Measurements from ENCODE around the gene LGR5. TPM values are rescaled to one million over a fixed set of nuclear protein-coding genes. Genes with fewer than 3 reads are reported as not detected.

LGR5 gene
- total RNA-seq, 4 donors from 2014 or later = 0.97 to 5.5 (median 2.9) TPM

DNA sequence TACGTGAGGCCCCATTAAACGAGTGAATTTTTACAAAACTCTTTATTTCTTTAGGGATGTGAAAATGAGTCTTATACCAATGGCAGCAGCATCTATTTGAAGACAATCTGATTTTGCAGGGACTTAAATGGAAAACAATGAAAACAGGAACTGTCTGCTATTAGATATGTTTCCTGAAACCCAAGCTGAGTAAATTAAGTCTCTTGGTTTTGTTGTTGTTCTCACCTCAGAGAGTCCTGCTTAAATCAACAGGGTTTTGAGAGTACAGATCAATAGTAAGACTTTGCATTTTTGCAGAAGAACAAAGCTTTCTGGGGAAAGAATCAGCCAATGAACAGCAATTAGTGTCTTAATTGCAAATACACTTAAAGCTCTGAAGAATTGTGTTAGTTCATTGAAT lies 39.1 kb upstream of the LGR5 start:
- DNase-seq (ENCODE audit: low spot score in 2 of 2) = no peak
- H3K27me3 ChIP-seq = no peaks in the 10 kb centered on the region
- H3K4me3 ChIP-seq = no peak overlapping the region
- no peaks in the 10 kb centered on the region for H3K4me1 ChIP-seq
- no peaks in the 10 kb centered on the region for H3K36me3 ChIP-seq
- no peaks in the 10 kb centered on the region for H3K9me3 ChIP-seq
- no peak for TF ChIP-seq POLR2AphosphoS5 (IDR thresholded peaks at IDR 0.05)
- TF ChIP-seq POLR2A (IDR thresholded peaks at IDR 0.05) = no peak
- TF ChIP-seq, protein P1, sequence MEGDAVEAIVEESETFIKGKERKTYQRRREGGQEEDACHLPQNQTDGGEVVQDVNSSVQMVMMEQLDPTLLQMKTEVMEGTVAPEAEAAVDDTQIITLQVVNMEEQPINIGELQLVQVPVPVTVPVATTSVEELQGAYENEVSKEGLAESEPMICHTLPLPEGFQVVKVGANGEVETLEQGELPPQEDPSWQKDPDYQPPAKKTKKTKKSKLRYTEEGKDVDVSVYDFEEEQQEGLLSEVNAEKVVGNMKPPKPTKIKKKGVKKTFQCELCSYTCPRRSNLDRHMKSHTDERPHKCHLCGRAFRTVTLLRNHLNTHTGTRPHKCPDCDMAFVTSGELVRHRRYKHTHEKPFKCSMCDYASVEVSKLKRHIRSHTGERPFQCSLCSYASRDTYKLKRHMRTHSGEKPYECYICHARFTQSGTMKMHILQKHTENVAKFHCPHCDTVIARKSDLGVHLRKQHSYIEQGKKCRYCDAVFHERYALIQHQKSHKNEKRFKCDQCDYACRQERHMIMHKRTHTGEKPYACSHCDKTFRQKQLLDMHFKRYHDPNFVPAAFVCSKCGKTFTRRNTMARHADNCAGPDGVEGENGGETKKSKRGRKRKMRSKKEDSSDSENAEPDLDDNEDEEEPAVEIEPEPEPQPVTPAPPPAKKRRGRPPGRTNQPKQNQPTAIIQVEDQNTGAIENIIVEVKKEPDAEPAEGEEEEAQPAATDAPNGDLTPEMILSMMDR (IDR thresholded peaks at IDR 0.05) = no peak
- no peak for TF ChIP-seq EP300 (IDR thresholded peaks at IDR 0.05)
- 89% methylated on average over 2 of the region's 2 CpGs for WGBS
- no peak overlapping the region for H3K27ac ChIP-seq

DNA sequence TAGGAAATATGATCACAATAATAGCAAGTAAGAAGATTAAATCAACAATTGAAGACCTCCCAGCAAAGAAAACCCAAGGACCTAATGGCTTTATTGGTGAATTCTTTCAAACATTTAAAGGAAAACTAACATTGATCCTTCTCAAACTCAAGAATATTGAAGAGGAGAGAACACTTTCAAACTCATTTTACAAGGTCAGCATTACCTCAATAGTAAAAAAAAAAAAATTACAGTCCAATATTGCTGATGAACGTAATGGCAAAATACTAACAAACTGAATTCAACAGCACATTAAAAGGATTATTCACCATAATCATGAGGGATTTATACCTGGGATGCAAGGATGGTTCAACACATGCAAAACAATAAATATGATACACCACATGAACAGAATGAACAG lies 33.7 kb upstream of the LGR5 start:
- TF ChIP-seq POLR2AphosphoS5 (IDR thresholded peaks at IDR 0.05) = no peak
- TF ChIP-seq EP300 (IDR thresholded peaks at IDR 0.05) = no peak
- TF ChIP-seq POLR2A (IDR thresholded peaks at IDR 0.05) = no peak
- Histone ChIP-seq H3K4me3 (no peak overlapping the region), H3K27me3 (no peaks in the 10 kb centered on the region), H3K36me3 (no peaks in the 10 kb centered on the region), H3K9me3 (peaks cover 9% of the 10 kb centered on the region), H3K4me1 (no peaks in the 10 kb centered on the region), H3K27ac (no peak overlapping the region)
- no peak for DNase-seq (ENCODE audit: low spot score in 2 of 2)
- WGBS = 95% methylated on average over 1 of the region's 1 CpG

DNA sequence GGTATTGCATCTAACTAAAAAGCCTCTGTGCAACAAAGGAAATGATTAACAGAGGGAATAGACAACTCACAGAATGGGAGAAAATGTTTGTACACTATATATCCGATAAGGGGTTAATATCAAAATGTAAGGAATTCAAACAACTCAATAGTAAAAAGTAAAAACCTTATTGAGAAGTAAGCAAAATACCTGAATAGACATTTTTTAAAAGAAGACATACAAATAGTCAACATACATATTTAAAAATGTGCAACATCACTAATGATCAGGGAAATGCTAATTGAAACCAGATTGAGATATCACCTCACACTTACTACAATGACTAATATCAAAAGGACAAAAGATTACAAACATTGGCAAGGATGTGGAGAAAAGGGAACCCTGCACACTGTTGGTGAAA lies 31.9 kb upstream of the LGR5 start:
- no peaks in the 10 kb centered on the region for H3K27me3 ChIP-seq
- no peaks in the 10 kb centered on the region for H3K36me3 ChIP-seq
- H3K9me3 ChIP-seq = peaks cover 9% of the 10 kb centered on the region
- WGBS = 88% methylated on average over 1 of the region's 1 CpG
- H3K4me1 ChIP-seq = no peaks in the 10 kb centered on the region
- H3K27ac ChIP-seq = no peak overlapping the region
- no peak for DNase-seq (ENCODE audit: low spot score in 2 of 2)
- H3K4me3 ChIP-seq = no peak overlapping the region
- TF ChIP-seq EP300 (IDR thresholded peaks at IDR 0.05) (no peak), POLR2AphosphoS5 (IDR thresholded peaks at IDR 0.05) (no peak), POLR2A (IDR thresholded peaks at IDR 0.05) (no peak)
- TF ChIP-seq, protein P1 (IDR thresholded peaks at IDR 0.05) = no peak

DNA sequence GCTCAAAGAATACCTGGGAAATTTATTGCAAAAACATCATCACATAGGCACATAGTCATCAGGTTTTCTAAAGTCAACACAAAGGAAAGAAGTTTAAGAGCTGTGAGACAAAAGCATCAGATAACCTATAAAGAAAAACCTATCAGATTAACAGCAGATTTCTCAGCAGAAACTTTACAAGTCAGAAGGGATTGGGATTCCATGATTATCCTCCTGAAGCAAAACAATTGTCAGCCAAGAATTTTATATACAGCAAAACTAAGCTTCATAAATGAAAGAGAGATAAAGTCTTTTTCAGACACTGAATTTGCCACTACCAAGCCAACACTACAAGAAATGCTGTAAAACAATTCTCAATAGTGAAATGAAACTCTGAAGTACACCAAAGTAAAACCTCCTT lies 28.8 kb upstream of the LGR5 start:
- H3K27ac ChIP-seq = no peak overlapping the region
- no peak for DNase-seq (ENCODE audit: low spot score in 2 of 2)
- TF ChIP-seq, protein P1 (IDR thresholded peaks at IDR 0.05) = no peak
- no peak for TF ChIP-seq EP300 (IDR thresholded peaks at IDR 0.05)
- TF ChIP-seq POLR2AphosphoS5 (IDR thresholded peaks at IDR 0.05) = no peak
- TF ChIP-seq POLR2A (IDR thresholded peaks at IDR 0.05) = no peak
- H3K4me1 ChIP-seq = no peaks in the 10 kb centered on the region
- no peak overlapping the region for H3K4me3 ChIP-seq
- peaks cover 9% of the 10 kb centered on the region for H3K9me3 ChIP-seq
- no peaks in the 10 kb centered on the region for H3K36me3 ChIP-seq
- no peaks in the 10 kb centered on the region for H3K27me3 ChIP-seq

DNA sequence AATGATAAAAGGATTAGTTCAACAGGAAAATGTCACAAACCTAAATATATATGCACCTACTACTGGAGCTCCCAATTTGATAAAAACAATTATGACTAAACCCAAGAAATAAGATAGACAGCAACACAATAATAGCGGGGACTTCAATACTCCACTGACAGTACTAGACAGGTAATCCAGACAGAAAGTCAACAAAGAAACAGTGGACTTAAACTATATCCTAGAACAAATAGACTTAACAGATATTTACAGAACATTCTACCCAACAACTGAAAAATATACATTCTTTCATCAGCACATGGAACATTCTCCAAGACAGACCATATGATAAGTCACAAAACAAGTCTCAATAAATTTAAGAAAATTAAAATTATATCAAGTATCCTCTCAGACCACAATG lies 28.0 kb upstream of the LGR5 start:
- Histone ChIP-seq H3K4me3 (no peak overlapping the region), H3K4me1 (no peaks in the 10 kb centered on the region), H3K27me3 (no peaks in the 10 kb centered on the region), H3K36me3 (no peaks in the 10 kb centered on the region), H3K9me3 (peaks cover 9% of the 10 kb centered on the region), H3K27ac (no peak overlapping the region)
- 56% methylated on average over 1 of the region's 1 CpG for WGBS
- DNase-seq (ENCODE audit: low spot score in 2 of 2) = no peak
- TF ChIP-seq POLR2A (IDR thresholded peaks at IDR 0.05) (no peak), POLR2AphosphoS5 (IDR thresholded peaks at IDR 0.05) (no peak), EP300 (IDR thresholded peaks at IDR 0.05) (no peak)
- TF ChIP-seq, protein P1 (IDR thresholded peaks at IDR 0.05) = no peak
